Activated CD4-positive, alpha-beta T cell treated with anti-CD3 and anti-CD28 coated beads for 36 hours (primary cell): Measurements from ENCODE around the gene AQP12B. TPM values are rescaled to one million over a fixed set of nuclear protein-coding genes. Genes with fewer than 3 reads are reported as not detected.

Source experiments
- ATAC-seq: fragments of 200-7000 bp; cut with Tn5 transposase; one replicate; pipeline ENCODE4 v1.10.0; 2021; ENCODE audit warnings: mild to moderate bottlenecking, moderate library complexity
- CTCF ChIA-PET: fragments of 350-600 bp; sonication (Branson Sonifier 250); formaldehyde crosslinking; loops from one replicate; lab custom pipeline; 2021; ENCODE audit warnings: antibody characterized with exemption; lab: Charles Lee
- POLR2A ChIA-PET: fragments of 350-600 bp; sonication (Branson Sonifier 250); formaldehyde crosslinking; loops from one replicate; lab custom pipeline; 2021; ENCODE audit warnings: antibody characterized with exemption, inconsistent platforms; lab: Charles Lee
- DNase-seq: peaks from one replicate; pipeline ENCODE4 v3.0.0-alpha.2; 2020
- H3K27ac Mint-ChIP-seq: one replicate; pipeline ENCODE4 v1.8.0; 2021; ENCODE audit warnings: mixed read lengths
- H3K27me3 Mint-ChIP-seq: one replicate; pipeline ENCODE4 v1.8.0; 2021; ENCODE audit warnings: mixed read lengths
- H3K36me3 Mint-ChIP-seq: one replicate; pipeline ENCODE4 v1.8.0; 2021; ENCODE audit warnings: low read depth, mixed read lengths
- H3K4me1 Mint-ChIP-seq: one replicate; pipeline ENCODE4 v1.8.0; 2021; ENCODE audit warnings: mixed read lengths
- H3K4me3 Mint-ChIP-seq: one replicate; pipeline ENCODE4 v1.8.0; 2021; ENCODE audit warnings: mild to moderate bottlenecking, moderate library complexity, mixed read lengths
- H3K9me3 Mint-ChIP-seq: one replicate; pipeline ENCODE4 v1.8.0; 2021; ENCODE audit warnings: low read depth, mixed read lengths
- intact Hi-C, 2 experiments: fragments of 100-400 bp; cut with DNase I in 1 of 2; cut with micrococcal nuclease in 1 of 2; formaldehyde crosslinking; loops; one replicate each; pipeline versions ENCODE4 v1.14.2 to v1.15.1; 2022 to 2024; cut with DNase I, micrococcal nuclease
- total RNA-seq, 2 experiments: library from RNA; stranded (reverse); gene quantifications; one replicate each; pipeline ENCODE4 v1.2.3, GENCODE V29; 2021

AQP12B gene
- total RNA-seq, 2 experiments from 2014 or later = not detected

DNA sequence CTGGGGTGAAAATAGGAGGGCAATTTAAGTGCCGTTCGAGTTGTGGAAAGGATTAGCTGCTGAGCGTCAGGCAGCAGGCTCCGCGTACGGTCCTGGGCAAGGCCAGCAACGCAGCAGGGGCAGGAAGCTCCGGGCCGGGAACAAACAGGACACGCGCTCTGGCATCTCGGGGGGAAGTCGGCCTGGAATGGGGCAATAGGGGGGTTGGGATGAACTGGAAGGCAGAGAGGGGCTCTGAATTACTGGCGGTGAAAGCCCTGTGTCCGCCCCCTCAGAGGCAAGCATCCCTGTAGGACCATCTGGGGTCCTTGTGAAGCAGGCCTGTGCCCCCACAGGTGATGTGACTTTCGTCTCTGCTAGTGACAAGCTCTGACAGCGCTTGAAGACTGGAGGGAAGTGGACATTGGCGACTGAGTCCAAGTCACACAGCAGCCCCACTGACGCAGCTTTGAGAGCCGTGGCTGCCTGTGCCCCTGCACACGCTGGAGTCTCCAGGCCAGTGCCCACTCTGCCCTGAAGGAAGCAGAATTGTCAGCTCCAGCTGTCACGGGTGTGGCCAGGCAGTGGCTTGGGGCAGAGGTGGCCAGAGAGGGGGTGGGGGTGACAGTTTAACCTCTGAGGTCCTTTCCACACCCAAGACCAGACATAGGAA is 35.1 kb downstream of the AQP12B start:
- no peak for DNase-seq
- ChIA-PET POLR2A (interaction anchor here (0.6 kb wide), 1 partner anchor 20 kb away, joined by 3 read pairs; no protein-coding TSS in a partner anchor), CTCF (no interaction called here)
- H3K4me1 Mint-ChIP-seq = no peaks in the 10 kb centered on the region
- intact Hi-C loops = no loop called here
- H3K36me3 Mint-ChIP-seq = no peaks in the 10 kb centered on the region
- no peak for ATAC-seq
- H3K9me3 Mint-ChIP-seq = no peaks in the 10 kb centered on the region
- H3K27ac Mint-ChIP-seq = no peak overlapping the region
- peaks cover 9% of the 10 kb centered on the region for H3K27me3 Mint-ChIP-seq
- H3K4me3 Mint-ChIP-seq = no peak overlapping the region

DNA sequence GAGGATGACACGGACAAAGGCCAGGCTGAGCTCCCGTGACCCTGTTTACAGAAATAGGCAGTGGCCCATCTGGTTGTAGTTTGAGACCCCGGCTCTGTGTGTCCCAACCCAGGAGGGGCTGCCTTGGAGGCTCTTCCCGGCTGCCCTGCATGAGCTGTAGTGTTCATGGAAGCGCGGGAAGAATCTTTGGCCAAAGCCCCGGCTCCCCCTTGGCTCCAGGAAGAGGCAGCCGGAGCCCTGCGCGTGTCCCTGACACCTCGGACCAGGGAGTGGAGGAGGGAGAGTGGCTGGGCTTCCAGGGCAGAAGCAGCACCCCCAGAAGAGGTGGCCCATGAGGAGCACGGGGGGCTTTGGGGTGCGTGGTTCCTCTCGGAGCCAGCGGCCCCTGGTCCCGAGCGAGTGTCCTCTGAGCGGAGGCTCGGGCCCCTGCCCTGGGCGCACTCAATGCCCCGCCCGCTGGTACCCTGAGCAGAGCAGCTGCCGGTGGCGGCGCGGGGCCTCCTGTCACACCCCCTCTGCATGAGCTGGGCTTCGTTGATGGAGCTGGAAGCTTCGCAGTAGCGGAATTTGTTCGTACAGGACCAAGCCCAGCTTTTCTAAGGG is 35.7 kb downstream of the AQP12B start:
- CTCF ChIA-PET = no interaction called here
- intact Hi-C loops = no loop called here
- POLR2A ChIA-PET = interaction anchor here (0.6 kb wide), 1 partner anchor 20 kb away, joined by 3 read pairs; no protein-coding TSS in a partner anchor
- H3K9me3 Mint-ChIP-seq = no peaks in the 10 kb centered on the region
- no peak for DNase-seq
- no peak overlapping the region for H3K27ac Mint-ChIP-seq
- no peak overlapping the region for H3K4me3 Mint-ChIP-seq
- no peaks in the 10 kb centered on the region for H3K4me1 Mint-ChIP-seq
- no peaks in the 10 kb centered on the region for H3K36me3 Mint-ChIP-seq
- no peak for ATAC-seq
- peaks cover 6% of the 10 kb centered on the region for H3K27me3 Mint-ChIP-seq

DNA sequence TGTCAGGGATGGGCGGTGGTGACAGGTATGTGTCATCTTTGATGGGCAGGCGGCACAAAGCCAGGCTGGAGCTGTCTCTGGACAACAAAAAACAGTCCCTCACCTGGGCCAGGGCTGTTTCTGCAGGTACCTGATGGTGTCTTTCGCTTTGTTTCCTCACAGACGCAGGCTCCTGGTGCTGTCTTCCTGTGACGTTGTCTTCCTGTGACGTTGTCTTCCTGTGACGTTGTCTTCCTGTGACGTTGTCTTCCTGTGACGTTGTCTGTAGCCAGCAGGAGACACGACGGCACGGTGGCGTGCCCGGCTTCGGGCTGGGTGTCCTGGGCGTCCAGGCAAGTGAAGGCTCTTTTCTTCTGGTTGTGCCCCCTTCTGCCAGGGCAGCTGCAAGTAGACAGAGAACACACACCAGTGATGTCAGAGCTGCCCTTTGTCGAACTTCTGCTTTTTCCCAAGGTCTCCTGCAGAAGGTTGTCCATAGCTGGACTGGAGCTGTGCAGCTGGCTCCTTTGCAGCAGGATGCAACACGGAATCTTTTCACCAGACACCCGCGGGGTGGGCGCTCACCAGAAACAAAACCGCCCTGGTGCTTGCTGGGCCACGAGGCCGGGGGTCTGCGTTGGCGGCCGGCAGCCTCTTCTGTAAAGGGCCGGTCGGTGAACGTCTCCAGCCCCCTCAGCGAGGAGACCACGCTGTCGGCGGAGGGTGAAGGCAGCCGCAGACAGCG is 36.3 kb downstream of the AQP12B start:
- Mint-ChIP-seq H3K4me3 (no peak overlapping the region), H3K27ac (no peak overlapping the region), H3K4me1 (no peaks in the 10 kb centered on the region), H3K27me3 (peaks cover 6% of the 10 kb centered on the region), H3K36me3 (no peaks in the 10 kb centered on the region), H3K9me3 (no peaks in the 10 kb centered on the region)
- ChIA-PET CTCF (no interaction called here), POLR2A (no interaction called here)
- peak; percentile 16 for ATAC-seq
- DNase-seq = no peak
- intact Hi-C loops = no loop called here

DNA sequence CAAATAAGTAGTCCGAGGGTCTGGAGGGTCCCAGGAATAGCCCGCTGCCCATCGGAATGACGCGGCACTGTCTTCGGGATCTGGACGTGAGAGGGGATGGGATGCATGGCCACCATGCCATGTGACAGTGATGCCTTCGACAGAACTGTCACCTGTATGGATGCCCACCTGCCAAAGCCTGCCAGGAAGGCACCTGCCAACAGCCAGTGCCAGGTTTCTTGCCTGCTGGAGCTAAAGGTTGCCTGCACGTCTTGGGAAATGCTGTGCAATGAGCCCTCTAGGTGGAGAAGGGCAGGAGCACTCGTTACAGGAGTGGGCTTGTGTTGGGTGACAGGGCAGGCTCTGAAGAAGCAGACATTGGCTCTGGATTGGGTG is 36.9 kb downstream of the AQP12B start:
- ChIA-PET CTCF (no interaction called here), POLR2A (no interaction called here)
- Mint-ChIP-seq H3K27me3 (peaks cover 5% of the 10 kb centered on the region), H3K36me3 (no peaks in the 10 kb centered on the region), H3K4me1 (no peaks in the 10 kb centered on the region), H3K9me3 (no peaks in the 10 kb centered on the region), H3K4me3 (no peak overlapping the region), H3K27ac (no peak overlapping the region)
- no peak for ATAC-seq
- DNase-seq = no peak
- intact Hi-C loops = no loop called here

DNA sequence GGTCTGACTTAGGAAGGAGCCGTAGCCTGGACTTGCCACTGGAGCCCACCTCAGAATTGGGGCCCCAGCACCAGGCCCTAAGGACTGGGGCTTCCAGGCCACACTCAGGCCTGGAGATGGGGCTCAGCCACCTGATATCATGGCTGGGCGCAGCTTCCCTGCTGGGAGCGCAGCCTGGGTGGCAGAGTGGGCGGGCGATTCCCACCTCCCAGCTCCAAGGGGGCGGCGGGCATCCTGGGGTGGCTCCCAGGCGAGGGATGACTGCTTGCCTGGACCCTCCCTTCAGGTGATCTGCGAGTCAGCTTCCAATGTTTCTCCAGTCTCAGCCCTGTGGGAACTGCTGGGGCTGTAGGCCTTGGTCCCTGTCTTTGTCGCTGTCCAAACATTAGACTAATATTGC is 37.3 kb downstream of the AQP12B start:
- no peak overlapping the region for H3K27ac Mint-ChIP-seq
- H3K9me3 Mint-ChIP-seq = no peaks in the 10 kb centered on the region
- ATAC-seq (no peak), DNase-seq (no peak)
- H3K4me3 Mint-ChIP-seq = no peak overlapping the region
- H3K27me3 Mint-ChIP-seq = peaks cover 4% of the 10 kb centered on the region
- ChIA-PET CTCF (no interaction called here), POLR2A (no interaction called here)
- no peaks in the 10 kb centered on the region for H3K4me1 Mint-ChIP-seq
- intact Hi-C loops = no loop called here
- no peaks in the 10 kb centered on the region for H3K36me3 Mint-ChIP-seq

DNA sequence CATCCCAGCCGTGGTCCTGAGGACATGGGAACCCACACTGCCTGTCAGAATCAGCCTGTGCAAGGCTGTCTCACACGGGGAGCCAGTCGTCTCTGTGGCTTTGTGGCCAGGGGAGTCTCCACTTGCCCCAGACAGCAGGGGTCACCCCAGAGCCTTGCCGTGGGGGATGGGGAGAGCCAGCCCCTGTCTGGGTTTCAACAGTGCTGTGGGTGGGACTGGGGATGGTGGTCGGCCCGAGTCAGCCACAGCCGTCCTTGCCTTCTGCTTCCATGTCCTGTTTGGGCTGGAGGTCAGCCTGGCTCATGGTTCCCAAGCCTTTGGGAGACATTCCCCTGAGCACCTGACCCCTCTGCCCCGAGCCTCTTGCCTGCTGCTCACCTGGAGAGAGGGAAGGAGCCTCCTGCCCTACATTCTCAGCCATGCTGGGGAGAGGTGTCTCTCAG is 37.8 kb downstream of the AQP12B start:
- H3K4me1 Mint-ChIP-seq = no peaks in the 10 kb centered on the region
- no peak overlapping the region for H3K4me3 Mint-ChIP-seq
- H3K36me3 Mint-ChIP-seq = no peaks in the 10 kb centered on the region
- ATAC-seq = no peak
- intact Hi-C loops = no loop called here
- no peak for DNase-seq
- no peak overlapping the region for H3K27ac Mint-ChIP-seq
- ChIA-PET POLR2A (no interaction called here), CTCF (no interaction called here)
- H3K27me3 Mint-ChIP-seq = peaks cover 4% of the 10 kb centered on the region
- no peaks in the 10 kb centered on the region for H3K9me3 Mint-ChIP-seq

DNA sequence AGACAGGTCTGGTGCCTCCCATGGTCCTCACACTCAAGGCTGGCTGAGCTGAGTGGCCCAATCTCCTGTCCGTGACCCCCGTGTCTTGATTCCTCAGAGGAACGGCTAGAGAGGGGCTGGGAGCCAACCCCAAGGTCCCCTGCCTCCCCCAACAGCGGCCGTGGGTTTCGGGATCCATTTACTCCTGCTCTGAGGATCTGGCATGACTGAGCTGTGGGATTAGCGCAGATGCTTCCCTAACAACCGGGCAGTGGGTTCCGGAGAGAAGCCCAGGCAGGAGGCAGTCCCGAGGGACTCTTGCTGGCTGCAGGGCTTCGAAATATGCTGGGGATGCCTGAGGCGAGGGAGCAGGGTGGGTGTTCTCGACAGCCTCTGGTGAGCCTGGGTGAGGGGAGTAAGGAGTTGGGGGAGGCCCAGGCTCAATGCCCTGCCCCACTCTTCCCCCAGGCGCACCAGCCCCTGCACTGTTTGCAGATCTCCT is 38.5 kb downstream of the AQP12B start:
- CTCF ChIA-PET = interaction anchor here (0.7 kb wide), 1 partner anchor 197 kb away, joined by 4 read pairs; no protein-coding TSS in a partner anchor

DNA sequence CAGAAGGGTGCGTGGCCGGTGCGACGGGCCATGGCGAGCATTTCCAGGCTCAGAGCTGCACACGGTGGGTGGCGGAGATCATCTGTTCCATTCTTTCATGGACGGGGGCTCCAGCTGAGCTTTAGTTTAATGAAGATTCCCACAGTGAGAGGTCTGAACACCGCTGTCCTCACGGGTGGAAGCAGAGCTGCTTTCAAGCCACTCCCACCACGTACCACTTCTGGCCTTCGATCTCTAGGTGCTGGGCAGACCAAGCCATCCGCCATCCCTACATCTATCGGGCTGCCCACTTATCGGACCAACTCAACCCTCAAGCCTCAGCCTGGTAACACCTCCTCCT is 38.9 kb downstream of the AQP12B start:
- ChIA-PET POLR2A (no interaction called here), CTCF (interaction anchor here (0.7 kb wide), 1 partner anchor 197 kb away, joined by 4 read pairs; no protein-coding TSS in a partner anchor)
- ATAC-seq = no peak
- no peak overlapping the region for H3K4me3 Mint-ChIP-seq
- H3K9me3 Mint-ChIP-seq = no peaks in the 10 kb centered on the region
- no peaks in the 10 kb centered on the region for H3K36me3 Mint-ChIP-seq
- intact Hi-C loops = no loop called here
- H3K27ac Mint-ChIP-seq = no peak overlapping the region
- peaks cover 3% of the 10 kb centered on the region for H3K27me3 Mint-ChIP-seq
- DNase-seq = no peak
- H3K4me1 Mint-ChIP-seq = no peaks in the 10 kb centered on the region

More for the DNA sequence above, 38.5 kb downstream of the AQP12B start:
- no peak overlapping the region for H3K4me3 Mint-ChIP-seq
- POLR2A ChIA-PET = no interaction called here
- H3K27me3 Mint-ChIP-seq = peaks cover 4% of the 10 kb centered on the region
- H3K4me1 Mint-ChIP-seq = no peaks in the 10 kb centered on the region
- DNase-seq (no peak), ATAC-seq (no peak)
- no peaks in the 10 kb centered on the region for H3K9me3 Mint-ChIP-seq
- H3K27ac Mint-ChIP-seq = no peak overlapping the region
- H3K36me3 Mint-ChIP-seq = no peaks in the 10 kb centered on the region
- intact Hi-C loops = no loop called here

DNA sequence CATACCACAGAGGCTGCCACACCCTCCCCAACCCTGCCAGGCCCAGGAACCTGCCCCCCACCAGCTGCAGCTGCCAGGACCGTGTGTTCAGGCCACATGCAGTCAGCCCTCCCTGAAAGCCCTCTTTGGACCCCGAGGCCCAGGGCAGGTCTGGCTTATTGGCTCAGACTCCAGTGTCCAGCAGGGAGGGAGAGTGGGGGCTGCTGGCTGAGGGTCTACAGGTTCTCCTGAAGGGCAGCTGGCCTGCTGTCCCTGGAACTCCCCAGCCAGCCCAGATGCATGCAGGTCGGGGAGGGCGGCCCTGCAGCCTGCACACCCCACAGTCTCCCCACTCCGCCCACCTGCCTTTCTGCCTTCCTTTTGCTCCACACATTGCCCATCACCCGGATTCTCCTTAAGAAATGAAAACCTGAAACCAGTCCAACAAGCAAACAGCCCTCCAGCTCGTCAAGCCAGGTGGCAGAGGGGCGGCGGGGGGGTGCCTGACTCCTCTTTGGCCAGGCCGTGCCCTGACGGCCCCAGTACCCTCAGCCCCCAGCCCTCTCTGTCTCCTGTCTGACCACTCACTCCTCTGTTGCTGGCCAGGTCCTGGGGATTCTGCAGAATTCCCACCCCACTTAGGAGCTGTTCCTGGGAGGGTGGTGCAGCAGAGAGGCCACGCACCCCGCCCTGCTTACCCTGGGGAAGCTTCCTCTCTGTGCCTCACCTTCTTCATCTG is 39.4 kb downstream of the AQP12B start:
- no peak for ATAC-seq
- POLR2A ChIA-PET = no interaction called here
- Mint-ChIP-seq H3K4me3 (no peak overlapping the region), H3K36me3 (no peaks in the 10 kb centered on the region), H3K27me3 (no peaks in the 10 kb centered on the region), H3K4me1 (no peaks in the 10 kb centered on the region), H3K27ac (no peak overlapping the region), H3K9me3 (no peaks in the 10 kb centered on the region)
- CTCF ChIA-PET = interaction anchor here (0.7 kb wide), 1 partner anchor 198 kb away, joined by 4 read pairs; no protein-coding TSS in a partner anchor
- intact Hi-C loops = no loop called here
- DNase-seq = no peak

DNA sequence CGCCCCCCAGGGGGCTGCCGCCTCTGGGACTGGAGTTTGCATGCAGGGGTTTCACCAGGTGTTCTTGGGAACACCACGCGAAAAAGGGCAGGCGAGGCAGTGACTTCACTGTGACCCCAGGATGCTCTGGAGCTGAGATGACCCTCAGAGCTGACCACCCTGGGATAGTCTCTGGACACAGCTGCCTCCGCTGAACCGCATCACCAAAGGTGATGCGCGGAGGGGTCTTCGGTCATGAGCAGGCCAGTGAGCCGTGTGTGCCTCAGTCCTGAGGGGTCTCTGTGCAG is 39.9 kb downstream of the AQP12B start:
- Mint-ChIP-seq H3K4me3 (no peak overlapping the region), H3K4me1 (no peaks in the 10 kb centered on the region), H3K27me3 (no peaks in the 10 kb centered on the region), H3K36me3 (no peaks in the 10 kb centered on the region), H3K9me3 (no peaks in the 10 kb centered on the region), H3K27ac (no peak overlapping the region)
- CTCF ChIA-PET = no interaction called here
- intact Hi-C loops = no loop called here
- DNase-seq = no peak
- ATAC-seq = no peak
- POLR2A ChIA-PET = no interaction called here

DNA sequence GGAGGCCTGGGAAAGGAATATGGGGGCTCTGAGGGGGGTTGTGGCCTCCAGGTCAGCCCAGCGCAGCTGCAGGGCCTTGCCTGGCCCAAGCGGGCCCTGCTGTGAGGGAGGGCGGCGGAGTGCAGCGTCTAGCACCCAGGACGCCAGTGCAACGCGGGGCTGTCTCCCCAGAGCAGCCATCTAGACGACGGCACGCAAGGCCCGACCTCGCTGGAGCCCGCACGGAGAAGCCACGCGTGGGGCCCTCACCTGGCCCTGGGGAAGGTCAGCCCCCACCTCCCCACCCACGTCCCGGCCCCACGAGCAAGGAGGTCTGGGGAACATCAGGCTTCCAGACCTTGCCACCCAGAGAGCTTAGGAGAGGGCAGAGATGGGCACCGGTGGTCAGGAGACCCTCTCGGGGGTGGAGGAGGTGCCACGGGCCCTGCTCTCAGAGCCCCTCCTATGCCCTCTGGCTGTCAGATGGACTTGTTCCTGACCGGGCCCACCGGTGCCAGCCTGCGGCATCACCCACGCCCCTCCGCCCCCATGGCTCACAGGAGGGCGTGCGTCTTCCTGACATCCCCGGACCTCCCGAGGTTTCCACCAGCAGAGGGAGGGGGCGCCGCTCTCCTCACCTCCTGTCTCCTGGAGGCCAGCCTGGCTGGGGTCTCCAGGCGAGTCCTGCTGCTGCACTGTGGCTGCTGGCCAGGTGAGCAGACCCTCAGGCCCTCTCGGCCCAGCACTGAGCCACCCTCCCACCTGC is 40.5 kb downstream of the AQP12B start:
- no peaks in the 10 kb centered on the region for H3K4me1 Mint-ChIP-seq
- no peaks in the 10 kb centered on the region for H3K9me3 Mint-ChIP-seq
- intact Hi-C loops = no loop called here
- CTCF ChIA-PET = no interaction called here
- DNase-seq = no peak
- ATAC-seq = no peak
- H3K27me3 Mint-ChIP-seq = no peaks in the 10 kb centered on the region
- H3K36me3 Mint-ChIP-seq = no peaks in the 10 kb centered on the region
- H3K27ac Mint-ChIP-seq = no peak overlapping the region
- POLR2A ChIA-PET = no interaction called here
- H3K4me3 Mint-ChIP-seq = no peak overlapping the region
